Skeletal muscle tissue (tissue), 4 donors: Measurements from ENCODE around the gene SMAP1. TPM values are rescaled to one million over a fixed set of nuclear protein-coding genes. Genes with fewer than 3 reads are reported as not detected.

Experiments
- H3K27ac ChIP-seq: one replicate; pipeline ENCODE4 v1.7.0; 2013; ENCODE audit warnings: mild to moderate bottlenecking, low read depth, low read length, inconsistent platforms
- H3K27me3 ChIP-seq, 3 donors: one replicate each; pipeline ENCODE4 v1.7.0; 2013; ENCODE audit warnings: low read length in 3 of 3; ENCODE audit not compliant: control insufficient read depth in 3 of 3, insufficient read depth in 3 of 3
- H3K36me3 ChIP-seq, 3 donors: one replicate each; pipeline ENCODE4 v1.7.0; 2013; ENCODE audit warnings: low read length in 3 of 3; ENCODE audit not compliant: control insufficient read depth in 3 of 3, insufficient read depth in 3 of 3
- H3K4me1 ChIP-seq, 3 donors: one replicate each; pipeline ENCODE4 v1.7.0; 2013; ENCODE audit warnings: low read length in 3 of 3, mild to moderate bottlenecking in 3 of 3; ENCODE audit not compliant: control insufficient read depth in 3 of 3, insufficient read depth in 3 of 3
- H3K4me3 ChIP-seq, 3 donors: one replicate each; pipeline ENCODE4 v1.7.0; 2013; ENCODE audit warnings: low read length in 3 of 3
- H3K9ac ChIP-seq, 3 donors: one replicate each; pipeline ENCODE4 v1.7.0; 2013; ENCODE audit warnings: low read length in 3 of 3, mild to moderate bottlenecking in 3 of 3, moderate library complexity in 2 of 3, low read depth in 1 of 3
- H3K9me3 ChIP-seq, 3 donors: one replicate each; pipeline ENCODE4 v1.7.0; 2013; ENCODE audit warnings: low read length in 3 of 3; ENCODE audit not compliant: control insufficient read depth in 3 of 3
- total RNA-seq: library from RNA; depleted of rRNA; stranded (reverse); fragments of >200 nt; gene quantifications from one replicate; pipeline ENCODE4 v1.2.3, GENCODE V29; 2014
- donor health status: Osteomylitis.

SMAP1 gene
- total RNA-seq, 1 donor from 2014 or later: 13.6 TPM

DNA sequence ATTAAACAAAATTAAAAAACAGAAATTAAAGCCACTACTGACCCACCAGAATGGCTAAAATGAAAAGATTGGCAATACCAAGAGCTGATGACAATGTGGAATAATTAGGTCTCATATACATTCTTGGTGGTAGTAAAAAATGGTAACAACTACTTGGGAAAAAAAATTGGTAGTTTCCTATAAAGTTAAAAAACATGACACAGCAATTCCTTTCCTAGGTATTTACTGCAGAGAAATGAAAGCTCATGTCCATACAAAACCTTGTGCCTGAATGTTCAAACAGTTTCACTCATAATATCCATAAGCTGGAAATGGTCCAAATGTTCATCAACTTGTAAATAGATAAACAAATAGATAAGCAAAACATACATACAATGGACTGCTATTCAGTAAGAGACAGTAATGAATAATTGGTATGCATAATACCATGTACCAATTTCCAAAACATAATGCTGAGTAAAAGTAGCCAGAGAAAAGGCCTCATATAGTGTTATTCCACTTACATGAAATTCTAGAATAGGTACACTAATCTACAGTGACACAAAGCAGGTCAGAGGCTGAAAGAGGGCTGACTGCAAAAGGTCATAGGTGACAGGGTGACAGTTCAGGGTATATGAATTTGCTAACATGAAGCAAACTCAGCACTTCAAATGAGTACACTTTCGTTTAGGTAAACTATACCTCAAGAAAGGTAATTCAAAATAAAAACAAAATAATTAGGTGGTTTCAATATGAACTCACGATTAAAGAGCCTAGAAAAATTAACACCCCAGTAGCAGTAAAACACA, 236.2 kb downstream of the SMAP1 start:
- Histone ChIP-seq H3K4me3 (no peak overlapping the region), H3K27me3 (no peaks in the 10 kb centered on the region), H3K27ac (no peak overlapping the region), H3K36me3 (no peaks in the 10 kb centered on the region), H3K4me1 (no peaks in the 10 kb centered on the region), H3K9ac (no peak overlapping the region), H3K9me3 (no peaks in the 10 kb centered on the region)

GRCh38 chr6:70905742-70906141, 238.1 kb downstream of the SMAP1 start:
- H3K27ac ChIP-seq: no peak overlapping the region
- H3K9ac ChIP-seq: no peak overlapping the region
- H3K36me3 ChIP-seq: no peaks in the 10 kb centered on the region
- H3K4me3 ChIP-seq: no peak overlapping the region
- H3K4me1 ChIP-seq: no peaks in the 10 kb centered on the region
- no peaks in the 10 kb centered on the region for H3K9me3 ChIP-seq
- H3K27me3 ChIP-seq: no peaks in the 10 kb centered on the region

Other genes starting within 250 kb of the SMAP1 start
- 11.0 TPM for gene SDHAF4, start 101.0 kb upstream of the SMAP1 start, total RNA-seq